GM18909 (cell line): ENCODE results near the gene IFT80.
"Not testable (repeated sequence)": the region's sequence is repeated elsewhere in the genome, so short reads cannot be mapped to it uniquely, and the experiment has no call there.

Experiments used
- ATAC-seq: cut with Tn5 transposase; IDR thresholded peaks from one replicate; pipeline ENCODE4 v1.9.1; 2021; ENCODE audit warnings: mild to moderate bottlenecking; ENCODE audit not compliant: unreplicated experiment, poor library complexity

IFT80 gene

DNA sequence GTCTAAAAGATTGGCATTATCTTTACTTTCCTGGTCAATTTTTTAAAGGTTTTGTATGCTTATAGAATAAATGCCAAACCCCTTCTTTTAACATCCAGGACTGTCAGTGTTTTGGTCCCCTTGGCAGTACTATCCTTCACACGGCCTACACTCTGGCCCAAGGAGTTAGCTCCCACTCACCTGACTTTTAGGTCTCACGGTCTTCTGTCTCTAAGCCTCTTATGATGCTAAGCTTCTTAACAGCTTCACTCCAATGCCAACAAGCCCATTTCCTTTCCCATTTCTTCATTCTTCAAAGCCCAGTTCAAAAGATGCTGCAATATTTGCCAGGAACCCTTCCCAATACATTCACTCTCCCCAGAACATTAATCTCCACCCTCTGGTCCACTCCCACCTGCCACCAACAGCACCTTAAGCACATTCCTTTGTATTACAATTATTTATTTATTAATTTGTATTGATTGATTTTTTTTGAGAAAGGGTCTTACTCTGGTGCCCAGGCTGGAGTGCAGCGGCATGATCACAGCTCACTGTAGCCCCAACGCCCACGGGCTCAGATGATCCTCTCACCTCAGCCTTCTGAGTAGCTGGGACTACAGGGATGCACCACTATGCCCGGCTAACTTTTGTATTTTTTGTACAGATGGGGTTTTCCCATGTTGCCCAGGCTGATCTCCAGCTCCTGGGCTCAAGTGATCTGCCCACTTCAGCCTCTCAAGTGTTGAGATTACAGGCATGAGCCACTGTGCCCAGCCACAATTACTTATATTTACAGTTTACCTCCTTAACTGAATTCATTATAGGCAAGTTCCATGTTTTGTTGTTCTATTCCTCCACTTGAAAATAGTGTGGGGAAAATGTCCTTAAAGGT is 27.8 kb downstream of the IFT80 start:
- ATAC-seq, result no peak

DNA sequence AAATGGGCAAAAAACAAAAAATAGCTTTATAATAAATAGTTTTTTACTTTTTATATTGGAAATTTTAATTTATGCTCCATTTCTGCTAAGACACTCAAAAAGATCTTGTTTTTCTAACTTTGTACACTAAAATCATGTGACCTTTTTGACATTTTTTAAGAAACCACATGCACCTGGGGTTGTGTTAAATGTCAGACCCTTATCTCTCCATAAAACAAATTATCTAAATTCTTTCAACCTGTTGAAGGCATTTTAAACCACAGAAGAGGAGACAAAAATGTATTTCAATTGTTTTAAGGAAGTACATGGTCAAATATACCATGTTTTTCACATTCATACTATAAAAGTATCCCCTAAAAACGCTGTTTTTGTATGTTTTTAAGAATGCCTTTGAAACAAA is 29.2 kb downstream of the IFT80 start:
- ATAC-seq, result no peak

DNA sequence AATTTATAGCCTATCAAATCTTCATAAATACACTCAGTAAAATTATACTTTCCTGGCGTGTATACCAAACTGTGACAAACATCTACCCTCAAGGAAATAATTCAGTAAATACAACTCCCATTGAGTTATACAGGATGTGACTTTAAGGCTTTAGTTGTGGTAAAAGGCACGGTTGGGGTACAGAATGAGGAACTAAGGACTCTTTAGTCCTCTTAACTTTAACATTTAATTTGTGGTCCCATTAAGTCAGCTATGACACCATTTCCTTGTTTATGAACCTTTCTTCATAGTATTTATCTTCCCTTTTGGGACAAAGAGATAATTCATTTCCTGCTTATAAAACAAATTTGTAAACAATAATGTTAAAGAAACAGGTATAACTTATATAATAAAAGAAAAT is 30.2 kb downstream of the IFT80 start:
- peak; percentile 81 for ATAC-seq

DNA sequence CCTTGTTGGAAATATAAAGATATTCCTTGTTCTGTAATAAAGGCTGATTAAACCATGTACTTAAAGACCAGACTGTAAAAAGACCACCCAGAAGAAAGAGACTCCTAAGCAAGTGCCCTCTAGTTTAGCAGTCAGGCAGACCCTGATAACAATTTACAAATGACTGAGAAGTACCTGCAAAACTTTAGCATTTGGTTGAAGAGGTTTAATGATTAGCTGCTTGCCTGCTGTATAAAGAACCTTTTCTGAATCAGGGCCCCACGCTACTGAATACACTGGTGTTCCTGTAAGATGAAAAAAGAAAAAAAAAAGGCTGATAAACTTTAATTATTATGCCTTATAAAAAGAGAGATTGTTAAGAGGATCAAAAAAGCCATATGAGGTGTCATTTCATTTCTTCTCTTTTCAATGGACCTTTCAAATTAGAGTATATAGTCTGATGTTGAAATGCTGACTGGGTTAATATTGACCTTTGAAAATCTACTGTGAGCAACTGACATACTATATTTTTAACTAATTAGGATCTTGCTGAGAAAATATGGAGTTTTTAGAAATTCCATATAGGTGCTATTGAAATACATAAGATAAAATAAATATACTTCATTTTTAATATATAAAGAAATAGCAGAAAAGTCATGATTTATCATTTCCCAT is 33.0 kb downstream of the IFT80 start:
- no peak for ATAC-seq

DNA sequence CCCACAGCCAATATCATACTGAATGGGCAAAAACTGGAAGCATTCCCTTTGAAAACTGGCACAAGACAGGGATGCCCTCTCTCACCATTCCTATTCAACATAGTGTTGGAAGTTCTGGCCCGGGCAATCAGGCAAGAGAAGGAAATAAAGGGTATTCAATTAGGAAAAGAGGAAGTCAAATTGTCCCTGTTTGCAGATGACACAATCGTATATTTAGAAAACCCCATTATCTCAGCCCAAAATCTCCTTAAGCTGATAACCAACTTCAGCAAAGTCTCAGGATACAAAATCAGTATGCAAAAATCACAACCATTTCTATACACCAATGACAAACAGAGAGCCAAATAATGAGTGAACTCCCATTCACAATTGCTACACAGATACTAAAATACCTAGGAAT is 36.1 kb downstream of the IFT80 start:
- not testable (repeated sequence) for ATAC-seq

DNA sequence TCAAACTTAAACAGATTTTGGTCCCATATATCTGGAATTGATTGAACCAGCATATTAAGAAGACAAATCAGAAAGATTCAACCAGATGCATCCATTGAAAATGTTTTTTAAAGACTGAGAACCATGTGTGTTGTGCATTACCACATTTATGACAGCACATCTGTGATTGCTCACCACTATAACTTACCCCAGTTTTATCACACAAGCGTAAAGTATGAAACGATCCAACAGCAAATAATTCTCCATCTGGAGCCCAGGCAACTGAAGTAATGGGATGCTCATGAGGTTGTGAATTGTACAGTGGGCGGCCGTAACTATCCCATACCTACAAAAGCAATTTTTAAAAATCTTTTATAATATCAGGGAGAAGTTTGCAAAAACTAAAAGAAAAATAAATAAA is 43.2 kb downstream of the IFT80 start:
- ATAC-seq, result no peak

DNA sequence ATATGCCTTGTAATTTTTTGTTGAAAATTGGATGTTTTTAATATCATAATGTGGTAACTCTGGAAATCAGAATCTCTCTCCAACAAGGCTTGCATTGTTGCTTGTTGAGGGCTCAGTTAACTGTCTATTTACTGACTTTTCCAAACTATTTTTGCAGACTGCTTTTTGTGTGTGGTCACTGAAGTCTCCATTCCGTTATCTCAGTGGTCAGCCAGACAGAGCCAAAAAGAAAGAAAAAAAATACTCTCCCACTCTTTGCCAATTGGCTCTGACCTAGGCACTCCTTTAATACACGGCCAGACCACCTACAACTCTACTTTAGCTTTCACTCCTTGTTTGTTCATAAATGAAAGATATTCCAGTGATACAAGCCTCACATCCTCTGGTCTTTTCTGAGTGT is 52.5 kb downstream of the IFT80 start:
- no peak for ATAC-seq

DNA sequence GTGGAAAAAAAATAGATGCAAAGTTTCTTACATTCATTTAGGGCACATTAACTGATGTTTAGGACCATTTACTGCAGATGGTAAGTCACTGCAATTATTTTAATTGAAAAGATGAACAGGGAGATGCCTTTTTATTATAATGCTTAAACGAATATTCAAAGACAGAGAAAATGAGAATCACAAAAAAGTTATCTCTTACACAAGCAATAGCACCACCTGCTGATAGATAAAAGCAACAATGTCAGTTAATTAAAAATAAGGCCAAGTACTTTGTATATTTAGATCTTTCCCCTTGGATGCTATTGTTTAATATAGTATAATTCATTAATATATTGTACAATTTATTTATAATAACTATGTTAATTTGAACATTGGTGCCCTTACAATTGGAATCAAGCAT is 55.9 kb downstream of the IFT80 start:
- ATAC-seq, result no peak

DNA sequence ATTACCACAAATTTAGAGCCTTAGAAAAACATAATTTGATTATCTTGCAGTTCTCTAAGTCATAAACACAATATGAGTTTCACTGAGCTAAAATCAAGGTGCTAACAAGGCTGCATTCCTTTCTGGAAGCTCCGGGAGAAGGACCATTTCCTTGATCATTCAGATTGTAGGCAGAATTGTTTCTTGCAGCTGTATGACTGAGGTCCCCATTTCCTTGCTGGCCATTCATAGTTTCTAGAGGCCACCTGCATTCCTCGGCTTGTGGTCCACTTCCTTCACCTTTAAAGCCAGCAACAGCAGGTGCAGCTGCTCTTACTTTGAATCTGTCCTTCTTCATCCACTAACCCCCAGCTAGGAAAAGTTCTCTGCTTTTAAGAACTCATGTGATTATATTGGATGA is 58.7 kb downstream of the IFT80 start:
- no peak for ATAC-seq

DNA sequence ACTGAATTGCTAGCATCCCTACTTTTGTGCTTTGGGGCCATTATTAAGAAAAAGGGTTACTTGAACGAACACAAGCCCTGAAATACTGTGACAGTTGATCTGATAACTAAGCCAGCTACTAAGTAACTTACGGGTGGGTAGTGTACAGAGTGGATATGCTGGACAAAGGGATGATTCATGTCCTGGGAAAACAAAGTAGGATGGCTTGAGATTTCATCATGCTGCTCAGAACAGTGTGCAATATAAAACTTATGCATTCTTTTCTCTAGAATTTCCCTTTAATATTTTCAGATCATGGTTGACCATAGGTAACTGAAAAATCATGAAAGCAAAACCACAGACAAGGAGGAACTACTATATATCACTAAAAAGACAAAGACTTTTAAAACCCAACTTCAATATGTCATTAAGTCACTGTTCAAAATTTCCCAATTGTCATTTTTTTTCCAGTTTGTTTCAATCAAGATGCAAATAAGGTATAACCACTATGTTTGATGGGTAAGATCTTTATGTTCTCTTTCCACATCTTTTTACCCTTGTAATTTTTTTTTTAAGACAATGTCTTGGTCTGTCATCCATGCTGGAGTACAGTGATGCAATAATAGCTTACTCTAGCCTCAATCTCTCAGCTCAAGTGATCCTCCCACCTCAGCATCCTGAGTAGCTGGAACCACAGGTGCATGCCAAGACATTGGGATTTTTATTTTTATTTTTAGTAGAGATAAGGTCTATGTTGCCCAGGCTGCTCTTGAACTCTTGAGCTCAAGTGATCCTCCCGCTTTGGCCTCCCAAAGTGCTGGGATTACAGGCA is 67.7 kb downstream of the IFT80 start:
- no peak for ATAC-seq

DNA sequence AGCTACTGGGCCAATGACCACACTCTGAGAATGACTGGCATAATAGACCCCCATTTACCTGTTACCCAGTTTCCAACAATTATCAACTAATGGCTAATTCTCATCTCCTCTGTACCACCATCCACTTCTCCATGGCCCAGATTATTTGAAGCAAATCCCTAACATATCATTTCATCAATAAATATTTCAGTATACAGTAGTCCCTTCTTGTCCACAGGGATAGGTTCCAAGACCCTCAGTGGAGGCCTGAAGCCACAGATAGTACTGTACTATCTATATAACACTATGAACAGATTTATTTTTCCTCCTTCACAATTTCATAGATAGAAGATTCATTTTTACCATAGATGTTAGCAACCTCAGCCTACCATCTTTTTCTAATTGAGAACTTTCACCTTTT is 68.3 kb downstream of the IFT80 start:
- ATAC-seq, result no peak

DNA sequence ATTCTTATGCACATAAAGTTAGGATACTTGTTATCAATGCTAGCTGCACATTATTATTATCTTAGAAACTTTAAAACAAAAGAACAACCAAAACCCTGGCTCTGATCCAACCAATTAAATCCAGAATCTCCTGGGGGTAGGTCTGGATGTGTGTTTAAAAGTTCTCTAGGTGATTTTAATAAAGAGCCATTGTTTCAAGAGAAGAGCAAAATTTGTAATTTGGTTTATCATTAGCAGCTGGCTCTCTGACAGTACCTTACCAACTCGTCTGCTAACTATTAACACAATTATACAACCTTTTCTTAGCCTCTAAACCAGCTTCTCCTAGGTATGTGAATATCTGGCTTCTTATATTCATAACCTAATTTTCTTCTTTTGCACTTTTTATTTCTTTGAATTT is 68.9 kb downstream of the IFT80 start:
- ATAC-seq, result no peak

DNA sequence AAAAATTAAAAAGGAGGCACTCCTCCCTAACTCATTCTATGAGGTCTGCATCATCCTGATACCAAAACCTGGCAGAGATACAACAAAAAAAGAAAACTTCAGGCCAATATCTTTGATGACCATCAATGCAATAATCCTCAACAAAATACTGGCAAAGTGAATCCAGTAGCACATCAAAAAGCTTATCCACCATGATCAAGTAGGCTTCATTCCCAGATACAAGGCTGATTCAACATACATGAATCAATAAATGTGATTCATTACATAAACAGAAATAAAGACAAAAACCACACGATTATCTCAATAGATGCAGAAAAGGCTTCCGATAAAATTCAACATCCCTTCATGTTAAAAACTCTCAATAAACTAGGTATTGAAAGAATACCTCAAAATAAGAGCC is 72.7 kb downstream of the IFT80 start:
- ATAC-seq, result not testable (repeated sequence)

DNA sequence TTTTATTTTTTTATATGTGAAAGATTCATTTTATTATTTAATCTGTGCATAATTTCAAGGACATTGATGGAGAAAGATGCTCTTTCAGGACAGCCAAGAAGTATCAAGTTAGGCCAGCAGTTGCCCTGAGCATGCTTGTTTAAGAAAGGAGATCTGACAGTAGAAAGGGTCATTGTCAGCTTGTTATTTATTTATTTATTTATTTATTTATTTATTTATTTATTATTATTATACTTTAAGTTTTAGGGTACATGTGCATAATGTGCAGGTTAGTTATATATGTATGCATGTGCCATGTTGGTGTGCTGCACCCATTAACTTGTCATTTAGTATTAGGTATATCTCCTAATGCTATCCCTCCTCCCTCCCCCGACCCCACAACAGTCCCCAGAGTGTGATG is 77.2 kb downstream of the IFT80 start:
- not testable (repeated sequence) for ATAC-seq

DNA sequence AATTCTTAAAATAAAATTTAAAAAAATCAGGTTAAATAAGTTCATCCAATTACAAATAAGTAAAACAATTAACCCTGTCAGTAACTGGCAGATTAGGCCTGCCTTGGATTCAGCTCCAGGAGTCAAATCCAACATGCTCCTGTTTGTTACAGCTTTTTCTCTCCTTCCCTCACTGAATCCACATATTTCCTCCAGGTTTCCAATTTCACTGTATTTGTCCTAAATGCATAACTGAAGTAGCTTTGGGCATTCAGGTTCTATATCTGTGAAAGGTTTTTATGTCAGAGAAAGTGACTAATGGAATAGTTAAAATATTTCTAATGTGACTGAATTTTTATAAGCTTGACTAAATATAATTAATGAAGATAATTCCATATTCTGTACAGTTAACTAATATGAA is 79.7 kb downstream of the IFT80 start:
- no peak for ATAC-seq

DNA sequence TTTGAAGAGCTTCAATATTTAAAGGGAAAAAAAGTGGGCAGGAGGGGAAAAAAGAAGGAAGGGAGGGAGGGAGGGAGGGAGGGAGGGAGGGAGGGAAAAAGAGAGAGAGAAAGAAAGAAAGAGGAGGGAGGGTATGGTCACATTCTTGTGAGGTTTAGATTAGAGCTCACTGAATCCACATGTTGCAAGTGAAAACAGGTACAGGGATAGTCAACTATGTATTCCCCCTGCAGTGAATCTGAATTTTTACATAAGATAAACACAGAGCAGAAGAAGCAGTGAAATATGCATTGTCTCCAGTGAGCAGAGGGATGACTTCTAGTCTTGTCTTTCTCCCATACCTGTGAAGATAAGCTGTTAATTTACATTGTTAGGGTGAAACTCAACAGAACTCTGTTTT is 84.0 kb downstream of the IFT80 start:
- no peak for ATAC-seq

DNA sequence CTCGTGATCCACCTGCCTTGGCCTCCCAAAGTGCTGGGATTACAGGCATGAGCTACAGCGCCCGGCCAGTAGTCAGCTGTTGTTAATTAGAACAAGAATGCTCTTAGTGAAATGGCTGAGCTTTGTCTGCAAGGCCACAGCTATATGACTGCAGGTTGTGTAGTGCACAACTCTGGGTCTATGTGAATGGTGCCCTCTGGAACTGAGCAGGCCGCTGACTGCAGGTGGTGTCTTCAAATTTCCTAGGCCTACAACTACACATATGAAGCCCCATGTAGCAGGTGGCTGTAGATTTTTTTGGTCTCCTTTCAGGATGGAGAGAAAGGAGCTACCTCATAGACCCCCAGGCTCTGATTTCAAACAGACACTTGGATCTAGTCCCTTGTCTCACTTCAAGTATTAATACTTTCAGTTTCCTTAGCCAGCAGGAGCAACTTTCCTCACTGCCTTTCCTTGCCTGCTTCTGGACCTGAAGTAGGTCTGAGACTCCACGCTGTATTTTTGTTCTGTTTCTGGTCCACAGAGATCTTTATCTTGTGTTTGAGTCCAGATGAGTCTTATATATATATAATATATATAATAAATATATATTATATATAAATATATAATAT is 86.9 kb downstream of the IFT80 start:
- no peak for ATAC-seq

DNA sequence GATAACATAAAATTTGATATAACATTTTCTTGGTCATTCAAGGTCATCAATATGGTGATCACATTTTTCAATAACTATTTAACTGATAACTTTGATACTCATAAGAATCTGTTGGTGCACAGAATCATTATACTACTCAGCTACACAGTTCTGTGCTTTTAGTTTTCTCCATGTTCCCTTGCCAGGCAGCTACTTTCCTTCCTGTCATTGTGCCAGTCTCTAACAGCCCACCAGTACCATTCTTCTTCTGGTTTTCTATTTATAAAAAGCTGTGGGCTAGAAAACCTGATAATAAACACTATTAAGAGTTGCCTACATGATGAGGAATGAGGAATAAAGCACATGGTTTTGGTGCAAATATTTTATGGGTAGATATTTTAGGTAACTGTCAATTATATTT is 96.2 kb downstream of the IFT80 start:
- ATAC-seq, result no peak

DNA sequence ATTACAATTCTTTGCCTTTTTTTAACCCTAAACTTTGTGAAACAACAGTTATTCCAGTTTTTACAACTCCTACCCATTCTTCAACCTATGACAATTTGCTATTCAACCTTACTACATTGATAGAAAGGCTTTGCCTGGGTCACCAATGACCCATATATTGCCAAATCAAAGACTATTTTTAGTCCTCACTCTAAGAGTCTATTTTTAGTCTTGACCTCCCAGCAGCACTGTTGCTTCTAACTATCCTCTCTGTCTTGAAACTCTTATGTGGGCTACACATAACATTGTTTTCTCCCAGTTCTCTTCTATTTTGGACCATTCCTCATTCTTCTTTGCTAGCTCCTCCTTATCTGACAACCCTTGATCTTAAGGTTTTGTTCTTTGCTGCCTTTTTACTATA is 102.4 kb downstream of the IFT80 start:
- ATAC-seq, result no peak

DNA sequence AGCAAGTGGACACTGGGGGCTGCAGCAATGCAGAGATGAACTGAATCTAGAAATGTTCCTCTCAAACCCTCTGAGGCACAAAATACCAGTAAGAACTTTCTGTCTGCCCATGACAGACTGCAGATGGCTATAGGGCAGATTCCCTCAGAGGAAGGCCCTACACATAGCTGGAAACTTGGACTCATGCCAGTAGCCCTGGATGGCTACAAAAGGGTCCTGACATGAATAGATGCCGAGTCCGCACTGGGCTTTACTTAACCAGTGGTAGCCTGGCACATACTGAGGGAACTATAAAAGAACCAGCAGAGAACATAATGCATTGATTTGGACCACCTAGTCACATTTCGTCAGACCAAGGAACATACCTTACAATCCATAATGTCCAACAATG is 107.1 kb downstream of the IFT80 start:
- no peak for ATAC-seq
